ENCODE data around the gene PIEZO2. TPM values are rescaled to one million over a fixed set of nuclear protein-coding genes. Genes with fewer than 3 reads are reported as not detected.

PIEZO2 gene
- total RNA-seq, 1 experiment from 2014 or later = 10.7 TPM

- POLR2A ChIA-PET = interaction anchor here (0.6 kb wide), 1 partner anchor 187 kb away, joined by 3 read pairs; no protein-coding TSS in a partner anchor
- peaks cover 10% of the 10 kb centered on the region for H3K9me3 Mint-ChIP-seq
- TF ChIP-seq CDX4 (CRISPR knock-in tag; IDR thresholded peaks at IDR 0.05; ENCODE audit: borderline replicate concordance) (no peak), SMAD4 (CRISPR knock-in tag; IDR thresholded peaks at IDR 0.05) (no peak), NR1H2 (CRISPR knock-in tag; IDR thresholded peaks at IDR 0.05) (no peak), ZNF671 (CRISPR knock-in tag; IDR thresholded peaks at IDR 0.05) (no peak), ARID4B (CRISPR knock-in tag; IDR thresholded peaks at IDR 0.05; ENCODE audit: borderline replicate concordance) (no peak), FOXP4 (CRISPR knock-in tag; IDR thresholded peaks at IDR 0.05) (no peak), ELF4 (CRISPR knock-in tag; IDR thresholded peaks at IDR 0.05; ENCODE audit: low read depth) (no peak)
- CTCF ChIA-PET = interaction anchor here (0.7 to 3.5 kb wide), 12 partner anchors 10 to 720 kb away, joined by 3 to 25 read pairs (median 6); no protein-coding TSS in a partner anchor
- DNase-seq (ENCODE audit: low spot score) = no peak
- H3K4me3 Mint-ChIP-seq = no peak overlapping the region
- peaks cover 57% of the 10 kb centered on the region for H3K4me1 Mint-ChIP-seq
- no peak for ATAC-seq
- H3K27me3 Mint-ChIP-seq (ENCODE audit: low read depth) = no peaks in the 10 kb centered on the region
- peaks cover 8% of the 10 kb centered on the region for H3K36me3 Mint-ChIP-seq
- no peak overlapping the region for H3K27ac Mint-ChIP-seq
Observed at GRCh38 chr18:10850840-10851239, 298.5 kb downstream of the PIEZO2 start.

- DNase-seq (ENCODE audit: low spot score) = no peak
- Mint-ChIP-seq H3K36me3 (peaks cover 8% of the 10 kb centered on the region), H3K4me3 (no peak overlapping the region), H3K4me1 (peaks cover 57% of the 10 kb centered on the region), H3K27ac (no peak overlapping the region; the same call in 1 of the 2 replicates), H3K9me3 (peaks cover 12% of the 10 kb centered on the region), H3K27me3 (ENCODE audit: low read depth) (no peaks in the 10 kb centered on the region)
- CTCF ChIA-PET = interaction anchor here (0.7 to 3.5 kb wide), 5 partner anchors 10 to 304 kb away, joined by 3 to 25 read pairs (median 11); no protein-coding TSS in a partner anchor
- no peak for ATAC-seq
- POLR2A ChIA-PET = interaction anchor here (0.6 kb wide), 1 partner anchor 187 kb away, joined by 3 read pairs; no protein-coding TSS in a partner anchor
- TF ChIP-seq ZBTB43 (CRISPR knock-in tag; IDR thresholded peaks at IDR 0.05) (no peak), TCF7 (CRISPR knock-in tag; IDR thresholded peaks at IDR 0.05; ENCODE audit: low read depth) (no peak), ZNF423 (CRISPR knock-in tag; IDR thresholded peaks at IDR 0.05) (no peak), ATF3 (CRISPR knock-in tag; conservative IDR thresholded peaks at IDR 0.05) (no peak)
Observed at GRCh38 chr18:10850216-10850615, 299.2 kb downstream of the PIEZO2 start.

- H3K4me3 Mint-ChIP-seq = no peak overlapping the region
- H3K9me3 Mint-ChIP-seq = peaks cover 12% of the 10 kb centered on the region
- ATAC-seq (no peak), DNase-seq (ENCODE audit: low spot score) (no peak)
- peak overlapping the region; percentile 51; the same call in 1 of the 2 replicates for H3K27ac Mint-ChIP-seq
- CTCF ChIA-PET = interaction anchor here (1.0 to 1.2 kb wide), 2 partner anchors 61 to 306 kb away, joined by 4 read pairs; no protein-coding TSS in a partner anchor
- POLR2A ChIA-PET = no interaction called here
- no peaks in the 10 kb centered on the region for H3K27me3 Mint-ChIP-seq (ENCODE audit: low read depth)
- H3K4me1 Mint-ChIP-seq = peaks cover 42% of the 10 kb centered on the region
- peaks cover 8% of the 10 kb centered on the region for H3K36me3 Mint-ChIP-seq
- TF ChIP-seq E2F4 (CRISPR knock-in tag; IDR thresholded peaks at IDR 0.05; ENCODE audit: borderline replicate concordance, low read depth) (no peak), SMAD3 (CRISPR knock-in tag; IDR thresholded peaks at IDR 0.05; ENCODE audit: borderline replicate concordance) (no peak), ESRRA (CRISPR knock-in tag; IDR thresholded peaks at IDR 0.05; ENCODE audit: borderline replicate concordance) (no peak), AR (CRISPR knock-in tag; IDR thresholded peaks at IDR 0.05) (no peak), GABPB1 (CRISPR knock-in tag; IDR thresholded peaks at IDR 0.05) (no peak), CREB1 (CRISPR knock-in tag; IDR thresholded peaks at IDR 0.05) (no peak), HMGA2 (CRISPR knock-in tag; IDR thresholded peaks at IDR 0.05) (no peak), NR1H2 (CRISPR knock-in tag; IDR thresholded peaks at IDR 0.05) (no peak)
Observed at GRCh38 chr18:10847907-10848306, 301.5 kb downstream of the PIEZO2 start.
